Muscle layer of colon (tissue), 2 donors: ENCODE results near the gene MYO10.

ENCODE experiments used
- H3K27ac ChIP-seq: one replicate; pipeline ENCODE4 v1.7.0; 2013; ENCODE audit warnings: low read depth, mild to moderate bottlenecking, low read length, moderate library complexity
- H3K27me3 ChIP-seq, 2 donors: one replicate each; pipeline ENCODE4 v1.7.0; 2013; ENCODE audit warnings: low read length in 2 of 2, mild to moderate bottlenecking in 2 of 2; ENCODE audit not compliant: insufficient read depth in 2 of 2, control insufficient read depth in 1 of 2
- H3K36me3 ChIP-seq: one replicate; pipeline ENCODE4 v1.7.0; 2013; ENCODE audit warnings: mild to moderate bottlenecking, low read length; ENCODE audit not compliant: insufficient read depth
- H3K4me1 ChIP-seq: one replicate; pipeline ENCODE4 v1.7.0; 2013; ENCODE audit warnings: mild to moderate bottlenecking, low read length; ENCODE audit not compliant: insufficient read depth
- H3K4me3 ChIP-seq, 2 donors: one replicate each; pipeline ENCODE4 v1.7.0; 2013; ENCODE audit warnings: low read length in 2 of 2, low read depth in 1 of 2, mild to moderate bottlenecking in 1 of 2, moderate library complexity in 1 of 2
- H3K9ac ChIP-seq: one replicate; pipeline ENCODE4 v1.7.0; 2013; ENCODE audit warnings: low read length
- H3K9me3 ChIP-seq: one replicate; pipeline ENCODE4 v1.7.0; 2013; ENCODE audit warnings: mild to moderate bottlenecking, low read length
- donor health status: abdominal sarcoma.
- donor health status: Adenocarcinoma of cecum.

The MYO10 gene

DNA sequence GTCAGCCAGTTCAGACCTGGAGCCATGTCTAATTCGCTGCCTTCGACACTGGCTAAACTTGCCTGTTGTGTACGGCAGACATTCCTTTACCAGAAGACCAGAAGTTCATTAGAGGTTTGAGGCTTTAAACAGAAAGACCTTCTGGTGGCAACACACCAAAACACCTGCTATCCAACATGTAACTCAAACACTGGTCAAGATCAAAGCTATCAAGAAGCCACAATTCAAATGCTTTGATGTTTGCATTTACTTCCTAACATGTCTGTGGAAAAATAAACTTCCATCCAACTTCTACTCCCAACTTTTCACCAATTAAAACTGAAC lies 228.3 kb downstream of the MYO10 start:
- no peak overlapping the region for H3K4me3 ChIP-seq
- H3K27me3 ChIP-seq = no peaks in the 10 kb centered on the region
- no peaks in the 10 kb centered on the region for H3K4me1 ChIP-seq
- H3K9me3 ChIP-seq = no peaks in the 10 kb centered on the region
- H3K27ac ChIP-seq = no peak overlapping the region
- no peaks in the 10 kb centered on the region for H3K36me3 ChIP-seq
- no peak overlapping the region for H3K9ac ChIP-seq

DNA sequence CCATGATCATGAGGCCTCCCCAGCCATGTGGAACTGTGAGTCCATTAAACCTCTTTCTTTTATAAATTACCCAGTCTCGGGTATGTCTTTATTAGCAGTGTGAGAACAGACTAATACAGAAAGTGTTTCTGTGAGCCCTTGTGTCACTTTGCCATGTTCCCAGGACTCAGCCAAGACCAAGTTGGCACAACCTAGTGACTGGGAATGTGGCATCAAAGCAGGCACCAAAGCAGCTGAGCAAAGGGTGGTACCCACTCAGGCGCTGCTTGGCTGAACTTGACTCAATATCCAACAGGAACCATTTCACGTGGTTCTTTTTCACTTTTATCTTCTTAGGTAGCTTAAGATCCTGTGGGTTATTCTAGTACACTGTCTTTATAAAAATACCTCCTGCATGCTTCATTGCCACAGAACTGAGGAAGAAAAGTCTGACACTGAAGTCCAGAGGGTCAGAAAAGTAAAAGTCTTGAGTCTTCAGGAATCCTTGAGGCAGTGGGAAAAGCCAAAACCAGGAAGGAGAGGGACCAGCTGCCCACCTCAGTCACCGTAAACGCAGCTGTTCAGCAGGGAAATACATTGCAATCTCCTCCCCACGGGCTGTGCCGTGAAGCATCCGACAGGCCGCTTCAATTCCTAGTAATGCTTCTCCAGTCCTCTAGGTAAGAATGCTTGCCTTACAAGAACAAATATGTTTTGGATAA lies 228.8 kb downstream of the MYO10 start:
- Histone ChIP-seq H3K4me1 (no peaks in the 10 kb centered on the region), H3K9ac (no peak overlapping the region), H3K27me3 (no peaks in the 10 kb centered on the region), H3K36me3 (no peaks in the 10 kb centered on the region), H3K9me3 (no peaks in the 10 kb centered on the region), H3K4me3 (no peak overlapping the region), H3K27ac (no peak overlapping the region)

GRCh38 chr5:16704945-16705344 lies 231.1 kb downstream of the MYO10 start:
- H3K4me1 ChIP-seq = no peaks in the 10 kb centered on the region
- H3K9me3 ChIP-seq = no peaks in the 10 kb centered on the region
- no peaks in the 10 kb centered on the region for H3K36me3 ChIP-seq
- no peak overlapping the region for H3K4me3 ChIP-seq
- H3K27ac ChIP-seq = no peak overlapping the region
- H3K27me3 ChIP-seq = no peaks in the 10 kb centered on the region
- no peak overlapping the region for H3K9ac ChIP-seq

- Histone ChIP-seq H3K36me3 (no peaks in the 10 kb centered on the region), H3K9me3 (no peaks in the 10 kb centered on the region), H3K4me3 (no peak overlapping the region), H3K4me1 (no peaks in the 10 kb centered on the region), H3K27me3 (no peaks in the 10 kb centered on the region), H3K9ac (no peak overlapping the region), H3K27ac (no peak overlapping the region)
Measured at GRCh38 chr5:16702964-16703363, 233.1 kb downstream of the MYO10 start.

DNA sequence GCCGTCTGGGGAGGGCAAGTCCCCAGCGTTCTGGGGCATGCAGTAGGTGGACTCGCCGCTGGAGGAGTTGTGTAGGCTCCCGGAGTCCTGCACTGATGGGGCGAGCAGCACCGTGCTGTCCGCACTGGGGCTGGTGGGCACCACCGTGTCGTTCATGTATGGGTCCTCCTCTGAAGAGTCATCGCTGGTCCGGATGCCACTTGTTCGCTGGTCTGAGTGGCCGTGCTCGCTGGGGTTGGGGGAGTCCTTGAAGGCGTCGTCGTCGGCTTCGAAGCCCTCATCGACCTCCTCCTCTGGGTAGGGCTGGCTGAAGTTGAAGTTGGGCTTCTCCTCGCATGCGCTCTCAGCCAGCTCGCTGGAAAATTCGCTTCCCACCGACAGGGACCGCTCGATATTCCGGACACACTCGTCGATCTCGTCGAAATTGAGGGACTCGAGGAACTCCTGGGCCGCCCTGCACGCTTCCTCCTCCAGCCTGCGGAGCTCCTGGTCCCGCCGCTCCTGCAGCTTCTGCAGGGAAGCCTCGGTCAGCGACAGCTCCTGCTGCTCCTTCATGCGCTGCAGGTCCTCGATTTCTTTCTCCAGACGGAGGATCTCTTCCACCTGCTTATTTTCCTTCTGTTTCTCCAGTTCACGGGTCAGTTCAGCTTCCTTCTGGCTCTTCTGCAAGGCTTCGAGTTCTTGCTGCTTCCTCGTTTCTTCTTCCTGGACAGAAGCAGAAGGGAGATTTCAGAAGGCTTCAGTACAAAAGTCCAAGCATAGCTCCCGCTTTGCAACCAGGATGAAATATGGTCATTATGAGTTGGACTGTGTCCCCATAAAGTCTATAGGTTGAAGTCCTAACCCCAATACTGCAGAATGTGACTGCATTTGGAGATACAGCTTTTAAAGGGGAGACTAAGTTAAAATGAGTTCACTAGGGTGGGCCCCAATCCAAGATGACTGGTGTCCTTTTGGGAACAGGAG lies 234.7 kb downstream of the MYO10 start:
- H3K27me3 ChIP-seq = no peaks in the 10 kb centered on the region
- H3K36me3 ChIP-seq = no peaks in the 10 kb centered on the region
- H3K27ac ChIP-seq = no peak overlapping the region
- no peaks in the 10 kb centered on the region for H3K9me3 ChIP-seq
- no peaks in the 10 kb centered on the region for H3K4me1 ChIP-seq
- H3K9ac ChIP-seq = no peak overlapping the region
- H3K4me3 ChIP-seq = no peak overlapping the region

DNA sequence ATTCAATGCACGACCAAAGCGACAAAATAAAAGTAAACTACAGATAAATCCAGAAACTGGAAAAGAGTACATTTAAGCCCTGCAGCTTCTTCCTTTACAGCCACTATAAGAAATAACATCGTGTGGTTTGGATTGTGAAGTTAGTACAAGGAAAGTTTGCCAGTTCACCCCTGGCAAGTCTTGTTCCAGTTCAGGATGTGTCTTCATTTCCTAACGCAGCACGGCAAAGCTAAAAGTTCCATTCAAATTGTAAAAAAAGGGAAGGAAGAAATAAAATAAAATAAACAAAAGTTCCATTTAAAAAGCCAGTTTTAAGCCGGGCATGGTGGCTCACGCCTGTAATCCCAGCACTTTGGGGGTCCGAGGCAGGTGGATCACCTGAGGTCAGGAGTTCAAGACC lies 236.0 kb downstream of the MYO10 start:
- no peaks in the 10 kb centered on the region for H3K27me3 ChIP-seq
- H3K36me3 ChIP-seq = no peaks in the 10 kb centered on the region
- no peak overlapping the region for H3K27ac ChIP-seq
- H3K4me1 ChIP-seq = no peaks in the 10 kb centered on the region
- no peaks in the 10 kb centered on the region for H3K9me3 ChIP-seq
- H3K9ac ChIP-seq = no peak overlapping the region
- no peak overlapping the region for H3K4me3 ChIP-seq

DNA sequence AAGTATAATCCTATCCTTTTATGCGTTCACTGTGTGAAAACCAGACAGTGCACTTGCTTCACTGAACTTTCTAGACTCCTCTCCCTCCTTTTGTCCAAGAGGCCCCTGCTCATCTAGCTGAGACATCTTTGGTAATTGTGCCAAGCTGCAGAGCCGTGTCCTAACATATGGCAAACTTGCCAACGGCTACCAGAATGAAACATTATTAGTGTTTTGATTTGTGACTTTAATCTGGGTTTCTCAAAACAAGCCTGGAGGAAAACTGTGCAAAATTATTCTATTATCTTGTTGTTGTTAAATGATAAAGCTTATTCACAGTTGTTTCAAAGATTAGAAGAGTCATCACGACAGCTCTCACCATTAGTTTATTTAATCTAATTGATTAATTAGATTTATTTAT lies 240.3 kb downstream of the MYO10 start:
- no peaks in the 10 kb centered on the region for H3K27me3 ChIP-seq
- H3K36me3 ChIP-seq = no peaks in the 10 kb centered on the region
- H3K4me1 ChIP-seq = no peaks in the 10 kb centered on the region
- H3K9ac ChIP-seq = no peak overlapping the region
- no peaks in the 10 kb centered on the region for H3K9me3 ChIP-seq
- no peak overlapping the region for H3K4me3 ChIP-seq
- H3K27ac ChIP-seq = no peak overlapping the region

- Histone ChIP-seq H3K27ac (no peak overlapping the region), H3K4me1 (no peaks in the 10 kb centered on the region), H3K9me3 (no peaks in the 10 kb centered on the region), H3K27me3 (no peaks in the 10 kb centered on the region), H3K36me3 (no peaks in the 10 kb centered on the region), H3K9ac (no peak overlapping the region), H3K4me3 (no peak overlapping the region)
Measured at GRCh38 chr5:16693879-16694278, 242.2 kb downstream of the MYO10 start.

GRCh38 chr5:16691731-16692130 lies 244.4 kb downstream of the MYO10 start:
- Histone ChIP-seq H3K27me3 (no peaks in the 10 kb centered on the region), H3K4me1 (no peaks in the 10 kb centered on the region), H3K27ac (no peak overlapping the region), H3K36me3 (no peaks in the 10 kb centered on the region), H3K4me3 (no peak overlapping the region), H3K9me3 (no peaks in the 10 kb centered on the region), H3K9ac (no peak overlapping the region)

- Histone ChIP-seq H3K27me3 (no peaks in the 10 kb centered on the region), H3K9ac (no peak overlapping the region), H3K9me3 (no peaks in the 10 kb centered on the region), H3K4me3 (no peak overlapping the region), H3K36me3 (no peaks in the 10 kb centered on the region), H3K27ac (no peak overlapping the region), H3K4me1 (no peaks in the 10 kb centered on the region)
Measured at GRCh38 chr5:16690243-16690852, 245.7 kb downstream of the MYO10 start.

DNA sequence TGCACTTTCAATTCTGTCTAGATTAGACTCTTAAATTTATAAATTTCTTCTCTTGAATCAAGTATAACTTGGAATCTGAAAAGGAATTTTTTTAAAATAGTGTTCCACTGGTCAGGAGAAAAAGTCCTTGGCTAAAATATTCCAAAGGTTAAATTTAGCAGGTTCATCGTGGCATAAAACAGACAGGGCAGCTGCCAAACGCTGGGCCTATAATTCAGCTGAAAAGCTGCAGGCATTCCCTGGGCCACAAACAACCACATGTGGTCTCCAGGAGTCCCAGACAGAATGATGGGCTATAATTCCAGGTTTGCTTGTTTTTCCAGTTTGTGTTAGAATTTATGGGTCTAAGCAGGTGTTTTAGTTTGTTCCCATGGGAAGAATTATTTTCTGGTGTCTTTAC lies 248.2 kb downstream of the MYO10 start:
- H3K9ac ChIP-seq = no peak overlapping the region

More for the DNA sequence above, 248.2 kb downstream of the MYO10 start:
- Histone ChIP-seq H3K9me3 (no peaks in the 10 kb centered on the region), H3K36me3 (no peaks in the 10 kb centered on the region), H3K4me1 (no peaks in the 10 kb centered on the region), H3K27ac (no peak overlapping the region), H3K27me3 (no peaks in the 10 kb centered on the region), H3K4me3 (no peak overlapping the region)
